WTC11 (cell line): Measurements from ENCODE around the gene SPATS2.

ENCODE experiments used
- ATF1 ChIP-seq: sonication (generic); formaldehyde crosslinking; IDR thresholded peaks from 2 replicates; pipeline ENCODE4 v1.8.1; 2023; ENCODE audit warnings: mild to moderate bottlenecking, moderate library complexity, missing genetic modification reagents
- CREM ChIP-seq: sonication (generic); formaldehyde crosslinking; IDR thresholded peaks from 2 replicates; pipeline ENCODE4 v1.8.1; 2022; ENCODE audit warnings: mild to moderate bottlenecking, missing genetic modification reagents, moderate library complexity
- ETV6 ChIP-seq: sonication (generic); formaldehyde crosslinking; IDR thresholded peaks from 2 replicates; pipeline ENCODE4 v1.8.1; 2022; ENCODE audit warnings: mild to moderate bottlenecking, missing genetic modification reagents
- IRF1 ChIP-seq: sonication (generic); formaldehyde crosslinking; IDR thresholded peaks from 2 replicates; pipeline ENCODE4 v1.8.0; 2023; ENCODE audit warnings: missing genetic modification reagents
- IRF2 ChIP-seq: sonication (generic); formaldehyde crosslinking; IDR thresholded peaks from 2 replicates; pipeline ENCODE4 v1.8.0; 2022; ENCODE audit warnings: low read depth, missing genetic modification reagents, borderline replicate concordance
- JUN ChIP-seq: sonication (generic); formaldehyde crosslinking; IDR thresholded peaks from 2 replicates; pipeline ENCODE4 v1.8.0; 2023; ENCODE audit warnings: mild to moderate bottlenecking, missing genetic modification reagents
- MAX ChIP-seq: sonication (generic); formaldehyde crosslinking; IDR thresholded peaks from 2 replicates; pipeline ENCODE4 v1.8.0; 2022; ENCODE audit warnings: mild to moderate bottlenecking, missing genetic modification reagents
- TEAD4 ChIP-seq: sonication (generic); formaldehyde crosslinking; IDR thresholded peaks from 2 replicates; pipeline ENCODE4 v1.8.0; 2022; ENCODE audit warnings: mild to moderate bottlenecking, missing genetic modification reagents
- ZNF423 ChIP-seq: fragments of 250-450 bp; sonication (Bioruptor Pico); IDR thresholded peaks from 2 replicates; pipeline ENCODE4 v2.1.2; 2022; ENCODE audit warnings: mild to moderate bottlenecking, moderate library complexity
- TF ChIP-seq, protein P1 (sequence below): sonication (generic); formaldehyde crosslinking; IDR thresholded peaks from 2 replicates; pipeline ENCODE4 v1.8.0; 2022; ENCODE audit warnings: mild to moderate bottlenecking, missing genetic modification reagents
- TF ChIP-seq, protein P2 (sequence below): fragments of 200-600 bp; IDR thresholded peaks from 2 replicates; pipeline ENCODE4 v1.8.0; 2022; ENCODE audit warnings: antibody characterized with exemption
- TF ChIP-seq, protein P3 (sequence below): sonication (generic); formaldehyde crosslinking; IDR thresholded peaks from 2 replicates; pipeline ENCODE4 v1.8.1; 2022; ENCODE audit warnings: mild to moderate bottlenecking, missing genetic modification reagents, moderate library complexity, borderline replicate concordance
- TF ChIP-seq, protein P4 (sequence below): sonication (generic); formaldehyde crosslinking; conservative IDR thresholded peaks from 2 replicates; pipeline ENCODE4 v1.8.1; 2022; ENCODE audit warnings: mild to moderate bottlenecking, missing genetic modification reagents
- TF ChIP-seq, protein P5 (sequence below): sonication (generic); formaldehyde crosslinking; IDR thresholded peaks from 2 replicates; pipeline ENCODE4 v1.8.1; 2022; ENCODE audit warnings: missing genetic modification reagents, borderline replicate concordance

DNA sequence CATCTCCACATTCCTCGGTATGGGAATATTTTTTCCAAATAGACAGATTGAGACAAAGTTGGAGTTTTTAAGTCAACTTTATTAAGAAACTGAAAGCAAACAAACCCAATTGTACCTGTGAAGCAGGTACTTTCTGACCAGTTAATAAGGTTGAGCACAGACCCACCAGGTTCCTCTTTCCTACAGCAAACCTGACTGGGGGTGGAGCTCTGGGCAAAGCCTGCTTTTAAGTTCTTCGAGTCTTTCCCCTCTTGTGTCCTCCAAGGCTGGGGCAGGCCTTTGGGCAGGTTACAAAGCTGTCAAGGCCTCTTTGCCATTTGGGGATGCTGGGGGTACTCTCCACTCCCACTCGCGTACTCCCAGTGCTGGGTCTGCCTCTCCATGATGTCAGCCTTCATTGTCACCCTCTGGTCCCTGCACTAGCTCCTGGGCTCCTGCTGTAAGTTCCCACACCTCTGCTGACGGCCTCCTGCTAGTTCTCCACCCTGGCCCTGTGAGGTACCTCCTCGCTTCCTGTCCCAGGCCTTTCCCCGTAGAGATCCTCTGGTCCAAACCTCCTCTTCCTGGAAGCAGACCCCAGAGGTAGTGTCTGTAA lies 174.7 kb downstream of the SPATS2 start:
- TF ChIP-seq, protein P1, sequence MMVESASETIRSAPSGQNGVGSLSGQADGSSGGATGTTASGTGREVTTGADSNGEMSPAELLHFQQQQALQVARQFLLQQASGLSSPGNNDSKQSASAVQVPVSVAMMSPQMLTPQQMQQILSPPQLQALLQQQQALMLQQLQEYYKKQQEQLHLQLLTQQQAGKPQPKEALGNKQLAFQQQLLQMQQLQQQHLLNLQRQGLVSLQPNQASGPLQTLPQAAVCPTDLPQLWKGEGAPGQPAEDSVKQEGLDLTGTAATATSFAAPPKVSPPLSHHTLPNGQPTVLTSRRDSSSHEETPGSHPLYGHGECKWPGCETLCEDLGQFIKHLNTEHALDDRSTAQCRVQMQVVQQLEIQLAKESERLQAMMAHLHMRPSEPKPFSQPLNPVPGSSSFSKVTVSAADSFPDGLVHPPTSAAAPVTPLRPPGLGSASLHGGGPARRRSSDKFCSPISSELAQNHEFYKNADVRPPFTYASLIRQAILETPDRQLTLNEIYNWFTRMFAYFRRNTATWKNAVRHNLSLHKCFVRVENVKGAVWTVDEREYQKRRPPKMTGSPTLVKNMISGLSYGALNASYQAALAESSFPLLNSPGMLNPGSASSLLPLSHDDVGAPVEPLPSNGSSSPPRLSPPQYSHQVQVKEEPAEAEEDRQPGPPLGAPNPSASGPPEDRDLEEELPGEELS (CRISPR knock-in tag) = no peak
- TF ChIP-seq ZNF423 (CRISPR knock-in tag) = no peak
- TF ChIP-seq, protein P2, sequence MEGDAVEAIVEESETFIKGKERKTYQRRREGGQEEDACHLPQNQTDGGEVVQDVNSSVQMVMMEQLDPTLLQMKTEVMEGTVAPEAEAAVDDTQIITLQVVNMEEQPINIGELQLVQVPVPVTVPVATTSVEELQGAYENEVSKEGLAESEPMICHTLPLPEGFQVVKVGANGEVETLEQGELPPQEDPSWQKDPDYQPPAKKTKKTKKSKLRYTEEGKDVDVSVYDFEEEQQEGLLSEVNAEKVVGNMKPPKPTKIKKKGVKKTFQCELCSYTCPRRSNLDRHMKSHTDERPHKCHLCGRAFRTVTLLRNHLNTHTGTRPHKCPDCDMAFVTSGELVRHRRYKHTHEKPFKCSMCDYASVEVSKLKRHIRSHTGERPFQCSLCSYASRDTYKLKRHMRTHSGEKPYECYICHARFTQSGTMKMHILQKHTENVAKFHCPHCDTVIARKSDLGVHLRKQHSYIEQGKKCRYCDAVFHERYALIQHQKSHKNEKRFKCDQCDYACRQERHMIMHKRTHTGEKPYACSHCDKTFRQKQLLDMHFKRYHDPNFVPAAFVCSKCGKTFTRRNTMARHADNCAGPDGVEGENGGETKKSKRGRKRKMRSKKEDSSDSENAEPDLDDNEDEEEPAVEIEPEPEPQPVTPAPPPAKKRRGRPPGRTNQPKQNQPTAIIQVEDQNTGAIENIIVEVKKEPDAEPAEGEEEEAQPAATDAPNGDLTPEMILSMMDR = no peak
- TF ChIP-seq IRF2 (CRISPR knock-in tag) = no peak
- TF ChIP-seq CREM (CRISPR knock-in tag) = no peak
- no peak for TF ChIP-seq ATF1 (CRISPR knock-in tag)
- no peak for TF ChIP-seq MAX (CRISPR knock-in tag)
- TF ChIP-seq IRF1 (CRISPR knock-in tag) = no peak
- no peak for TF ChIP-seq ETV6 (CRISPR knock-in tag)
- TF ChIP-seq, protein P3, sequence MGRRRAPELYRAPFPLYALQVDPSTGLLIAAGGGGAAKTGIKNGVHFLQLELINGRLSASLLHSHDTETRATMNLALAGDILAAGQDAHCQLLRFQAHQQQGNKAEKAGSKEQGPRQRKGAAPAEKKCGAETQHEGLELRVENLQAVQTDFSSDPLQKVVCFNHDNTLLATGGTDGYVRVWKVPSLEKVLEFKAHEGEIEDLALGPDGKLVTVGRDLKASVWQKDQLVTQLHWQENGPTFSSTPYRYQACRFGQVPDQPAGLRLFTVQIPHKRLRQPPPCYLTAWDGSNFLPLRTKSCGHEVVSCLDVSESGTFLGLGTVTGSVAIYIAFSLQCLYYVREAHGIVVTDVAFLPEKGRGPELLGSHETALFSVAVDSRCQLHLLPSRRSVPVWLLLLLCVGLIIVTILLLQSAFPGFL = no peak
- TF ChIP-seq, protein P4, sequence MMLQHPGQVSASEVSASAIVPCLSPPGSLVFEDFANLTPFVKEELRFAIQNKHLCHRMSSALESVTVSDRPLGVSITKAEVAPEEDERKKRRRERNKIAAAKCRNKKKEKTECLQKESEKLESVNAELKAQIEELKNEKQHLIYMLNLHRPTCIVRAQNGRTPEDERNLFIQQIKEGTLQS (CRISPR knock-in tag) = no peak
- TF ChIP-seq JUN = no peak
- TF ChIP-seq, protein P5, sequence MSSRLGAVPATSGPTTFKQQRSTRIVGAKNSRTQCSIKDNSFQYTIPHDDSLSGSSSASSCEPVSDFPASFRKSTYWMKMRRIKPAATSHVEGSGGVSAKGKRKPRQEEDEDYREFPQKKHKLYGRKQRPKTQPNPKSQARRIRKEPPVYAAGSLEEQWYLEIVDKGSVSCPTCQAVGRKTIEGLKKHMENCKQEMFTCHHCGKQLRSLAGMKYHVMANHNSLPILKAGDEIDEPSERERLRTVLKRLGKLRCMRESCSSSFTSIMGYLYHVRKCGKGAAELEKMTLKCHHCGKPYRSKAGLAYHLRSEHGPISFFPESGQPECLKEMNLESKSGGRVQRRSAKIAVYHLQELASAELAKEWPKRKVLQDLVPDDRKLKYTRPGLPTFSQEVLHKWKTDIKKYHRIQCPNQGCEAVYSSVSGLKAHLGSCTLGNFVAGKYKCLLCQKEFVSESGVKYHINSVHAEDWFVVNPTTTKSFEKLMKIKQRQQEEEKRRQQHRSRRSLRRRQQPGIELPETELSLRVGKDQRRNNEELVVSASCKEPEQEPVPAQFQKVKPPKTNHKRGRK (CRISPR knock-in tag) = no peak
- TF ChIP-seq TEAD4 (CRISPR knock-in tag) = no peak
